HFF-Myc (cell line): Measurements from ENCODE around the gene SEMA5A.
A peak's percentile ranks its signal among the peaks of the same experiment; 100 is the strongest.

ENCODE experiments used
- DNase-seq: peaks from one replicate; pipeline ENCODE4 v3.0.0-alpha.2; 2011; ENCODE audit warnings: low read depth; ENCODE audit errors: extremely low read depth
- H3K4me3 ChIP-seq: replicated peaks from 2 replicates; pipeline ENCODE4 v1.5.1; 2011; ENCODE audit warnings: low read depth, mild to moderate bottlenecking, control low read depth, low read length
- CTCF ChIP-seq: IDR thresholded peaks from 2 replicates; pipeline ENCODE4 v1.5.1; 2012; ENCODE audit warnings: mild to moderate bottlenecking, low read depth, low read length, control low read depth; ENCODE audit errors: missing control alignments

The SEMA5A gene

GRCh38 chr5:9054821-9055589 lies 490.9 kb downstream of the SEMA5A start:
- TF ChIP-seq CTCF: no peak
- no peak for DNase-seq
- no peak overlapping the region for H3K4me3 ChIP-seq

- H3K4me3 ChIP-seq: no peak overlapping the region
- TF ChIP-seq CTCF: no peak
- DNase-seq: no peak
These were observed 491.6 kb downstream of the SEMA5A start for GRCh38 chr5:9054322-9054721.

- no peak for DNase-seq
- H3K4me3 ChIP-seq: no peak overlapping the region
- TF ChIP-seq CTCF: no peak
These were observed 493.5 kb downstream of the SEMA5A start for GRCh38 chr5:9052421-9052820.

GRCh38 chr5:9051779-9052178 lies 494.1 kb downstream of the SEMA5A start:
- TF ChIP-seq CTCF: no peak
- no peak for DNase-seq
- no peak overlapping the region for H3K4me3 ChIP-seq

GRCh38 chr5:9047932-9048331 lies 497.9 kb downstream of the SEMA5A start:
- TF ChIP-seq CTCF: no peak
- no peak for DNase-seq
- no peak overlapping the region for H3K4me3 ChIP-seq

GRCh38 chr5:9046756-9047481 lies 499.0 kb downstream of the SEMA5A start:
- DNase-seq: peak; percentile 81
- no peak overlapping the region for H3K4me3 ChIP-seq
- no peak for TF ChIP-seq CTCF
